Limb (tissue), 2 donors: ENCODE results near the gene COL26A1.

Experiments
- DNase-seq, 2 donors: peaks; one replicate each; pipeline ENCODE4 v3.0.0-alpha.2; 2016; ENCODE audit errors: extremely low spot score in 2 of 2

The COL26A1 gene

GRCh38 chr7:101532400-101533102 is 169.9 kb downstream of the COL26A1 start:
- no peak for DNase-seq

- DNase-seq: peak in 1 of 2 donors; percentile 26
These were observed 170.4 kb downstream of the COL26A1 start for GRCh38 chr7:101533103-101533465.

- DNase-seq: no peak
These were observed 171.5 kb downstream of the COL26A1 start for GRCh38 chr7:101534015-101534803.

GRCh38 chr7:101534873-101535272 is 172.2 kb downstream of the COL26A1 start:
- no peak for DNase-seq

GRCh38 chr7:101535351-101535751 is 172.7 kb downstream of the COL26A1 start:
- peak in 1 of 2 donors; percentile 42 for DNase-seq

GRCh38 chr7:101536232-101536631 is 173.6 kb downstream of the COL26A1 start:
- peak in 1 of 2 donors; percentile 33 for DNase-seq

- DNase-seq: no peak
These were observed 174.0 kb downstream of the COL26A1 start for GRCh38 chr7:101536668-101537067.

GRCh38 chr7:101537205-101537604 is 174.5 kb downstream of the COL26A1 start:
- DNase-seq: no peak

GRCh38 chr7:101537935-101538595 is 175.4 kb downstream of the COL26A1 start:
- no peak for DNase-seq

- peak; percentile 38 to 82 for DNase-seq
These were observed 176.2 kb downstream of the COL26A1 start for GRCh38 chr7:101538596-101539459.

GRCh38 chr7:101539784-101540183 is 177.1 kb downstream of the COL26A1 start:
- DNase-seq: no peak

GRCh38 chr7:101542527-101543241 is 180.0 kb downstream of the COL26A1 start:
- peak in 1 of 2 donors; percentile 89 for DNase-seq

- no peak for DNase-seq
These were observed 180.6 kb downstream of the COL26A1 start for GRCh38 chr7:101543242-101543766.

- no peak for DNase-seq
These were observed 181.2 kb downstream of the COL26A1 start for GRCh38 chr7:101543846-101544245.

- peak in 1 of 2 donors; percentile 9 for DNase-seq
These were observed 182.9 kb downstream of the COL26A1 start for GRCh38 chr7:101545441-101546190.

- peak in 1 of 2 donors; percentile 19 for DNase-seq
These were observed 183.7 kb downstream of the COL26A1 start for GRCh38 chr7:101546308-101546936.

GRCh38 chr7:101547022-101547915 is 184.6 kb downstream of the COL26A1 start:
- DNase-seq: peak in 1 of 2 donors; percentile 23
